Measurements from ENCODE around the gene MEX3D.
"Not testable (repeated sequence)": the region's sequence is repeated elsewhere in the genome, so short reads cannot be mapped to it uniquely, and the experiment has no call there.

The MEX3D gene

DNA sequence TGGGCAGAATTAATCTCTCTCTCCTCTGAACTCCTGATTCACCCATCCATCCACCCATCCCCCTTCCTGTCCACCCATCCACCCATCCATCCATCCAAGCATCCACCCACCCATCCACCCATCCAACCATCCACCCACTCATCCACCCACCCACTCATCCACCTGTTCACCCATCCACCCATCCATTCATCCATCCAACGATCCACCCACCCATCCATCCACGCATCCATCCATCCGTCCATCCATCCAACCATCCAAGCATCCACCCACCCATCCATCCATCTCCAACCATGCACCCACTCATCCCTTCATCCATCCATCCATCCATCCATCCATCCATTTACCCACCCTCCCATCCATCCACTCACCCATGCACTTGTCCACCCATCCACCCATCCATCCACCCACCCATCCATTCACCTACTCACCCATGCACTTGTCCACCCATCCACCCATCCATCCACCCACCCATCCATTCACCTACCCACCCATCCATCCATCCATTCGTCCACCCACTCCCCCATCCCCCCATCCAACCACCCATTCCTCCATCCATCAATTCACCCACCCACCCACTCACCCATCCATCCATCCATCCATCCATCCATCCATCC lies 18.7 kb downstream of the MEX3D start (continued):
- TF ChIP-seq, protein P1, sequence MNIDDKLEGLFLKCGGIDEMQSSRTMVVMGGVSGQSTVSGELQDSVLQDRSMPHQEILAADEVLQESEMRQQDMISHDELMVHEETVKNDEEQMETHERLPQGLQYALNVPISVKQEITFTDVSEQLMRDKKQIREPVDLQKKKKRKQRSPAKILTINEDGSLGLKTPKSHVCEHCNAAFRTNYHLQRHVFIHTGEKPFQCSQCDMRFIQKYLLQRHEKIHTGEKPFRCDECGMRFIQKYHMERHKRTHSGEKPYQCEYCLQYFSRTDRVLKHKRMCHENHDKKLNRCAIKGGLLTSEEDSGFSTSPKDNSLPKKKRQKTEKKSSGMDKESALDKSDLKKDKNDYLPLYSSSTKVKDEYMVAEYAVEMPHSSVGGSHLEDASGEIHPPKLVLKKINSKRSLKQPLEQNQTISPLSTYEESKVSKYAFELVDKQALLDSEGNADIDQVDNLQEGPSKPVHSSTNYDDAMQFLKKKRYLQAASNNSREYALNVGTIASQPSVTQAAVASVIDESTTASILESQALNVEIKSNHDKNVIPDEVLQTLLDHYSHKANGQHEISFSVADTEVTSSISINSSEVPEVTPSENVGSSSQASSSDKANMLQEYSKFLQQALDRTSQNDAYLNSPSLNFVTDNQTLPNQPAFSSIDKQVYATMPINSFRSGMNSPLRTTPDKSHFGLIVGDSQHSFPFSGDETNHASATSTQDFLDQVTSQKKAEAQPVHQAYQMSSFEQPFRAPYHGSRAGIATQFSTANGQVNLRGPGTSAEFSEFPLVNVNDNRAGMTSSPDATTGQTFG (tag by site-specific recombination; IDR thresholded peaks at IDR 0.05; ENCODE audit: borderline replicate concordance) = 0 out of 2 replicates have a peak, but pooled peaks have one; percentile 39
- TF ChIP-seq ZNF10 (tag by site-specific recombination; IDR thresholded peaks at IDR 0.05) (no peak), ZNF214 (tag by site-specific recombination; IDR thresholded peaks at IDR 0.05; ENCODE audit: borderline replicate concordance) (no peak), KLF7 (tag by site-specific recombination; IDR thresholded peaks at IDR 0.05; ENCODE audit: borderline replicate concordance) (no peak), KLF1 (tag by site-specific recombination; IDR thresholded peaks at IDR 0.05) (peak; percentile 46; the same call in 1 of the 2 replicates)

DNA sequence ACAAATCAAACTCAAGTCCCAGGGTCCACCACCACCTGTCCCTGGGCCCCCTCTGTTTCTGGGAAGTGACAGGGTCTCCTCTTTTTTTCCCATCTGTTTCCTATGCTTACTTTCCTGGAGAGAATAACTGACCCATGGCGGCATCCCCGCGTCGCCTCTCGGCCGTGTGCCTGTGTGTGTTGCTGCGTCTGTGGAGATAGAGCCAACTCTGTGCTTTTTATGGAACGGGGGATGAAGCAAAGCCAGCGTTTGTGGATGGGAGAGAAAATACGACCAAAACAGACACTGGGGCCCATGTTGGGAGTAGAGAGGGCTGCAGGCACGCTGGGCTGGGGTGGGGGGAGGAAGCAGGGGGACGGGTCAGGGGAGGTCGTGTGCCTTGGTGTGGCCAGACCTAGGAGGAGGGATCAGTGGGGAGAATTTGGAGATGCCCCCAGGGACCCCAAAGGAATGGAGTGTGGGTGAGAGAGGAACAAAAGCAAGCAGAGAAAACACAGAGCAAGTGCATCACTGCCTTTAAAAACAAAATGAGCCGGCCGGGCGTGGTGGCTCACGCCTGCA lies 27.7 kb downstream of the MEX3D start:
- Histone ChIP-seq H3K4me1 (ENCODE audit: control insufficient read depth, insufficient read depth, low read length) (no peaks in the 10 kb centered on the region), H3K27ac (ENCODE audit: extremely low read depth, low read depth, low read length) (no peak overlapping the region), H3K36me3 (ENCODE audit: control insufficient read depth in 2 of 2, insufficient read depth in 1 of 2, low read length in 2 of 2) (no peaks in the 10 kb centered on the region), H3K9me3 (ENCODE audit: control insufficient read depth, insufficient read depth, low read depth, low read length) (no peaks in the 10 kb centered on the region), H3K4me3 (ENCODE audit: low read depth, low read length) (no peak overlapping the region)
- TF ChIP-seq ZNF837 (tag by site-specific recombination; IDR thresholded peaks at IDR 0.05) (no peak), SCRT2 (tag by site-specific recombination; IDR thresholded peaks at IDR 0.05) (no peak), ZNF433 (tag by site-specific recombination; IDR thresholded peaks at IDR 0.05; ENCODE audit: low read depth) (no peak), ZNF354C (tag by site-specific recombination; IDR thresholded peaks at IDR 0.05; ENCODE audit: borderline replicate concordance, low read depth) (no peak), ZNF548 (tag by site-specific recombination; IDR thresholded peaks at IDR 0.05) (no peak), ZNF140 (tag by site-specific recombination; IDR thresholded peaks at IDR 0.05) (no peak), ZNF571 (tag by site-specific recombination; IDR thresholded peaks at IDR 0.05) (no peak), TRIM28 (IDR thresholded peaks at IDR 0.05; ENCODE audit: borderline replicate concordance, low read length) (no peak), SCRT1 (tag by site-specific recombination; IDR thresholded peaks at IDR 0.05; ENCODE audit: borderline replicate concordance) (no peak), ZNF157 (tag by site-specific recombination; IDR thresholded peaks at IDR 0.05) (no peak), ZBTB17 (tag by site-specific recombination; IDR thresholded peaks at IDR 0.05) (no peak), SALL2 (tag by site-specific recombination; IDR thresholded peaks at IDR 0.05; ENCODE audit: borderline replicate concordance) (no peak), ZNF549 (tag by site-specific recombination; IDR thresholded peaks at IDR 0.05) (no peak), ZNF221 (tag by site-specific recombination; IDR thresholded peaks at IDR 0.05; ENCODE audit: borderline replicate concordance) (no peak), ZNF660 (tag by site-specific recombination; IDR thresholded peaks at IDR 0.05) (no peak), SP7 (tag by site-specific recombination; IDR thresholded peaks at IDR 0.05) (no peak), ZNF10 (tag by site-specific recombination; IDR thresholded peaks at IDR 0.05) (no peak)
- TF ChIP-seq, protein P2, sequence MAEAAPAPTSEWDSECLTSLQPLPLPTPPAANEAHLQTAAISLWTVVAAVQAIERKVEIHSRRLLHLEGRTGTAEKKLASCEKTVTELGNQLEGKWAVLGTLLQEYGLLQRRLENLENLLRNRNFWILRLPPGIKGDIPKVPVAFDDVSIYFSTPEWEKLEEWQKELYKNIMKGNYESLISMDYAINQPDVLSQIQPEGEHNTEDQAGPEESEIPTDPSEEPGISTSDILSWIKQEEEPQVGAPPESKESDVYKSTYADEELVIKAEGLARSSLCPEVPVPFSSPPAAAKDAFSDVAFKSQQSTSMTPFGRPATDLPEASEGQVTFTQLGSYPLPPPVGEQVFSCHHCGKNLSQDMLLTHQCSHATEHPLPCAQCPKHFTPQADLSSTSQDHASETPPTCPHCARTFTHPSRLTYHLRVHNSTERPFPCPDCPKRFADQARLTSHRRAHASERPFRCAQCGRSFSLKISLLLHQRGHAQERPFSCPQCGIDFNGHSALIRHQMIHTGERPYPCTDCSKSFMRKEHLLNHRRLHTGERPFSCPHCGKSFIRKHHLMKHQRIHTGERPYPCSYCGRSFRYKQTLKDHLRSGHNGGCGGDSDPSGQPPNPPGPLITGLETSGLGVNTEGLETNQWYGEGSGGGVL (tag by site-specific recombination; IDR thresholded peaks at IDR 0.05) = no peak
- POLR2A ChIA-PET = no interaction called here
- CTCF ChIA-PET = interaction anchor here (0.6 to 0.7 kb wide), 2 partner anchors 208 to 312 kb away, joined by 3 to 5 read pairs; no protein-coding TSS in a partner anchor

DNA sequence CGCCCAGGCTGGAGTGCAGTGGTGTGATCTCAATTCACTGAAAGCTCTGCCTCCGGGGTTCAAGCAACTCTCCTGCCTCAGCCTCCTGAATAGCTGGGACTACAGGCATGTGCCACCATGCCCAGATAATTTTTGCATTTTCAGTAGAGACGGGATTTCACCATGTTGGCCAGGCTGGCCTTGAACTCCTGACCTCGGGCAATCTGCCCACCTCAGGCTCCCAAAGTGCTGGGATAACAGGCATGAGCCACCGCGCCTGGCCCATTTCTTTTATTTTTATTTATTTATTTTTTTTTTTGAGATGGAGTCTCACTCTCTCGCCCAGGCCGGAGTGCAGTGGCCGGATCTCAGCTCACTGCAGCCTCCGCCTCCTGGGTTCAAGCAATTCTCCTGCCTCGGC lies 28.4 kb downstream of the MEX3D start:
- H3K4me1 ChIP-seq (ENCODE audit: control insufficient read depth, insufficient read depth, low read length); H3K27ac ChIP-seq (ENCODE audit: extremely low read depth, low read depth, low read length); H3K36me3 ChIP-seq (ENCODE audit: control insufficient read depth in 2 of 2, insufficient read depth in 1 of 2, low read length in 2 of 2); CTCF ChIA-PET; POLR2A ChIA-PET; H3K4me3 ChIP-seq (ENCODE audit: low read depth, low read length); H3K9me3 ChIP-seq (ENCODE audit: control insufficient read depth, insufficient read depth, low read depth, low read length): not testable (repeated sequence)
